ENCODE measurements around the gene FUZ.

Gene FUZ

DNA sequence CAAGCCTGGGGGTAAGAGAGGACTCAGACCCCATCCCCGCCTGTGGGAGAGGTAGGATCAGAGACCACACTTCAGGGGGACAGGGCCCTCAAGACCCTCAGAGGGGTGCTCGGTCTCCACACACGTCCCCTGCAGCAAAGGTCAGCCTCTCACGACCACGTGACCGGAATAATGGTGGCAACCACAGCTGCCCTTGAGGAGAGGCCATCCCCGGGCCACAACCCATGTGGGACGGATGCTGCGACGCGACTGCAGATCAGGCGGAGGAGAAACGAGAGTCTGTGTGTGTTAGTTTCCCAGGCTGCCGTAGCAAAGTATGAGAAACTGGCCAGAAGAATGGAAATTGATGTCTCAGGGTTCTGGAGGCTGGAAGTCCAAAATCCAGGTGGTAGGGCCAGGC lies 13.9 kb upstream of the FUZ start:
- TF ChIP-seq SIN3A (IDR thresholded peaks at IDR 0.05; ENCODE audit: borderline replicate concordance, insufficient read depth, low read length) (no peak), POLR2AphosphoS5 (IDR thresholded peaks at IDR 0.05; ENCODE audit: low read depth, low read length) (no peak), REST (IDR thresholded peaks at IDR 0.05; ENCODE audit: insufficient read depth in 1 of 2, low read depth in 2 of 2, low read length in 2 of 2) (no peak), TAF1 (IDR thresholded peaks at IDR 0.05; ENCODE audit: borderline replicate concordance, insufficient read depth, low read length) (no peak), FOXP2 (optimal IDR thresholded peaks at IDR 0.05; ENCODE audit: borderline replicate concordance, extremely low read depth, extremely low read length, insufficient read depth) (no peak)

DNA sequence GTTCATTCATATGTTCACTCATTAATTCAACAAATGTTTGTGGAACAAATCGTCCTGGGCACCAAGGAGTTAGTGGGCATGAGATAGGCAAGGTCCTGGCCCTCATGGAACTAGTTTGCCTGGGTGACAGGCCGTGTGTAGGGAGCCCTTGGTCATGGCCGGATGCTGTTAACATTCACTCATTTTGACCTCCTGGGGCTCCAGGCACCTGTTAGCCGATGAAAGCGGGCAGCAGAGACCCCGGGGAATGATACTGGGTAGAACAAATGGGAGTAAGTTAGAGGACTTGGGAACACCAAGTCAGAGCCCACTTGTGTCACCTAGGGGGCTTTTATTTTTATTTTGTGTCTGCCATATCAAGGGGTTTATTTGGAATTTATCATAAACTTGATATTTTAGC lies 11.6 kb upstream of the FUZ start:
- TF ChIP-seq FOXP2 (optimal IDR thresholded peaks at IDR 0.05; ENCODE audit: borderline replicate concordance, extremely low read depth, extremely low read length, insufficient read depth) (no peak), REST (IDR thresholded peaks at IDR 0.05; ENCODE audit: insufficient read depth in 1 of 2, low read depth in 2 of 2, low read length in 2 of 2) (no peak), POLR2AphosphoS5 (IDR thresholded peaks at IDR 0.05; ENCODE audit: low read depth, low read length) (no peak), SIN3A (IDR thresholded peaks at IDR 0.05; ENCODE audit: borderline replicate concordance, insufficient read depth, low read length) (no peak), TAF1 (IDR thresholded peaks at IDR 0.05; ENCODE audit: borderline replicate concordance, insufficient read depth, low read length) (no peak)

- TF ChIP-seq POLR2AphosphoS5 (IDR thresholded peaks at IDR 0.05; ENCODE audit: low read depth, low read length): no peak
- no peak for TF ChIP-seq TAF1 (IDR thresholded peaks at IDR 0.05; ENCODE audit: borderline replicate concordance, insufficient read depth, low read length)
- TF ChIP-seq REST (IDR thresholded peaks at IDR 0.05; ENCODE audit: insufficient read depth in 1 of 2, low read depth in 2 of 2, low read length in 2 of 2): no peak
- no peak for TF ChIP-seq FOXP2 (optimal IDR thresholded peaks at IDR 0.05; ENCODE audit: borderline replicate concordance, extremely low read depth, extremely low read length, insufficient read depth)
- TF ChIP-seq SIN3A (IDR thresholded peaks at IDR 0.05; ENCODE audit: borderline replicate concordance, insufficient read depth, low read length): no peak
Measured at GRCh38 chr19:49823472-49823871, 10.4 kb upstream of the FUZ start.

DNA sequence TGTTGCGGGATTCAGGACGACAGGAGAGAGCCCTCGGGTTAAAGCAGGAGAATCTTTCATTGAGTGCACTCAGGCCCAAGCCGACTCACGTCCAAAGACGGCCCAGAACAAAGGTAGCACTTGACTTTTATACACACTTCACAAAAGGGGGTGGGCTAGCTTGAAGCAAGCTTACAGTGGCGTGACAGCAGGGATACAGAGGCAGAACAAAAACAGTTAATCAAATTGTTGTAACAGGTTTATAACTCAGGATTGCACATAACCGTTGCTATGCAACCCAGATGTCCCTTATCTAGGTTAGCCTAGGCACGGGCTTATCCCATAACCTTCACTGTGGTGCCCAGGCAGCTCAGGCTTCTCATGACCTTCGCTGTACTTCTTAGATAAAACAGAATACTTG lies 7.0 kb upstream of the FUZ start:
- TF ChIP-seq FOXP2 (optimal IDR thresholded peaks at IDR 0.05; ENCODE audit: borderline replicate concordance, extremely low read depth, extremely low read length, insufficient read depth): no peak

GRCh38 chr19:49818649-49819370 lies 5.7 kb upstream of the FUZ start:
- no peak for TF ChIP-seq SIN3A (IDR thresholded peaks at IDR 0.05; ENCODE audit: borderline replicate concordance, insufficient read depth, low read length)
- TF ChIP-seq POLR2AphosphoS5 (IDR thresholded peaks at IDR 0.05; ENCODE audit: low read depth, low read length): no peak
- TF ChIP-seq FOXP2 (optimal IDR thresholded peaks at IDR 0.05; ENCODE audit: borderline replicate concordance, extremely low read depth, extremely low read length, insufficient read depth): no peak

DNA sequence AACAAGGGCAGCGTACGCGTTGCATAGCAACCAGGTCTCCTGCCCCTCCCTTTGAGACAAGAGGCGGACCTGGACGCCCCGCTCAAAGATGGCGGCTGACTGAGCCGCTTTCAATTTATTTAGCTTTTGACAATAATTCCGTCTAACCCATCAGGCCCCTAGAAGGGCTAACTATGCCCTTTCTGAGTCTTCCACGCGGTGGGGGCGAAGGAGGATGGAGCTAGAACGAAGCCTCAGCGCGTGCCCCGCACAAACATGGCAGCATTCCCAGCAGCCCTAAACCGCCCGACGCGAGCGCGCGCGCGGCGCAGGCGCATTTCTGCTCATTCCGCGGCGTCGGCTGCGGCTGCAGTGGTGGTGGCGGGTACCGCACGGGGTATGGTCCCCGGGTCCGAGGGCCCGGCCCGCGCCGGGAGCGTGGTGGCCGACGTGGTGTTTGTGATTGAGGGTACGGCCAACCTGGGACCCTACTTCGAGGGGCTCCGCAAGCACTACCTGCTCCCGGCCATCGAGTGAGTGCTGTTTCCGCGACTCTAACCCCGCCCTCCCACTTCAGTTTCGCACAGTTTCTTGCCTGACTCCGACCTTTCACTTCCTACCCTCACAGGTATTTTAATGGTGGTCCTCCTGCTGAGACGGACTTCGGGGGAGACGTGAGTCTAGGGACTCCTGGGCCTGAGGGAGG lies 5.0 kb upstream of the FUZ start, which contains the start of gene MED25:
Gene MED25, plus strand, starts transcription at position 326 of the 685 bp plus-strand sequence. Its CDS starts 53 bp downstream, at position 379.
- TF ChIP-seq FOXP2 (optimal IDR thresholded peaks at IDR 0.05; ENCODE audit: borderline replicate concordance, extremely low read depth, extremely low read length, insufficient read depth) (peak; percentile 72), POLR2AphosphoS5 (IDR thresholded peaks at IDR 0.05; ENCODE audit: low read depth, low read length) (peak; percentile 82), REST (IDR thresholded peaks at IDR 0.05; ENCODE audit: insufficient read depth in 1 of 2, low read depth in 2 of 2, low read length in 2 of 2) (no peak), TAF1 (IDR thresholded peaks at IDR 0.05; ENCODE audit: borderline replicate concordance, insufficient read depth, low read length) (0 out of 2 replicates have a peak, but pooled peaks have one; percentile 42), SIN3A (IDR thresholded peaks at IDR 0.05; ENCODE audit: borderline replicate concordance, insufficient read depth, low read length) (0 out of 2 replicates have a peak, but pooled peaks have one; percentile 6)
